NCI-H146 treated with DMSO at 0.1 percent for 48 hours (cell line): Measurements from ENCODE around the gene GRIK5.
"Not testable (repeated sequence)": the region's sequence is repeated elsewhere in the genome, so short reads cannot be mapped to it uniquely, and the experiment has no call there.

Experiments used
- DNase-seq: peaks from one replicate; lab custom pipeline; 2025; ENCODE audit not compliant: unreplicated experiment; lab: John Stamatoyannopoulos, UW

Gene GRIK5

DNA sequence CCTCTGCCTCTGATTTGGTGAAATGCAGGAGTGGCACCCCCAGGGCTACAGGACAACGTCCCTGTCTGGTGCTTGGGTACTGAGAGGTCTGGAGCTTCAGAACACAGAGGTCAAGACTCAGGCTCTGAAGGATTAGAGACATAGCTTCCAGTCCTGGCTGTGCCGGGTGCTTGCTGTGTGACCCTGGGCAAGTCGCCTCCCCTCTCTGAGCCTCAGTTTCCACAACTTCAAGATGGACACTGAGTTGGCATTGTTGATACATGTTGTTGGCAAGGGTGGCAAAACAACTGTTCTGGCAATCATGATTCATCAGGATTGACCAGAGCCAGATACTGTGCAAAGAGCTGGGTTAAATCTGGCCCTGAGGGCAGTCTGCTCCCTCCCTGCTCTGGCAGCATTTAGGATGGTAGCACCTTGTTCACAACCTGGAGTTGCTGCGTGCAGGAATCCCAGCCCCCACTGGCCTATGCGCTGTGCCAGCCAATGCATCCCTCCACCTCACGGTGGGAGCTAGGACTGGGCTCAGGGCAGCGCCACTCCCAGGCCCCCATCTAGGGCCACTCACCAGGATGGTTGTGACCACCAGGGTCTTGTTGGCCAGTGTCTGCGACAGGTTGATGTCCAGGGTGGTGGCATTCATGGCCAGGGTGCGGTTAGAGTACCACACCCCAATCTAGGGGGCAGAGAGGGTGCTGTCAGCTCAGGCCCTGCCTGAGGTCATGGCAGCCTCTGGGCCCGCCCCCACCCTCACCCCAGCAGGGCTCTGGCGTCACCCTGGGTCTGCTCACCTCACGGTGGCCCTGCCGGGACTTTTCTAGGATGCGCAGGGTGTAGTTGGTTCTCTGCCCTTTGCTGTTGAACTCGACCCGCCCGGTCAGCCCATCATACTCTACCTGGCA is 16.7 kb downstream of the GRIK5 start:
- no peak for DNase-seq

DNA sequence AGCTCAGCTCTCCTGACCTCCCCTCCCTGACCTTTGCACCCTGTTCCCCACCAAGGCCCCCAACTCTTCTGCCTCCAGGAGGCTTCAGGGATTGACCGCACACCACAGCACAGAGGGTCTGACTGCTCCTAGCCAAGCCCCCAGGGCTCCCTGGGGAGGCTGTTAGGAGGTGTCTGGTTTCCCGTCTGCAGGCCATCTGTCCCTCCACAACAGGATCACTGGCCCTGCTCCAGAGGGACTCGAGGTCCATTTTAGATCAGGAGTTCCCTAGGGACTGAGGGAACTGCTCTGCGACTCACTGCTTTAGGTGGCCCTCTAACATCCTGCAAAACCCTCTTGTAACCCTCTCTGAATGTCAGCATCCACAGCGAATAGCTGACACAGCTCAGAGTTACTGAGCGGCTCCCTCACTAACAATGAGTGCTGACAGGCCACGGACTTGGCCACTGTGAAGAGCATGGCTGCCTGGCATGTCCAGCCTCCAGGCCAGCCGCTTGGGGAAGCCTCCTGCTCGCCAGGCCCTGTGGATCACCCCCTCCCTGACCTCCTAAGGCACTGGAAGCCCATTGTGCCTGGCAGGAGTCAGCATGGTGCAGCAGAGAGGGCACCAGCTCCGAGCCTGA is 17.7 kb downstream of the GRIK5 start:
- DNase-seq = no peak

DNA sequence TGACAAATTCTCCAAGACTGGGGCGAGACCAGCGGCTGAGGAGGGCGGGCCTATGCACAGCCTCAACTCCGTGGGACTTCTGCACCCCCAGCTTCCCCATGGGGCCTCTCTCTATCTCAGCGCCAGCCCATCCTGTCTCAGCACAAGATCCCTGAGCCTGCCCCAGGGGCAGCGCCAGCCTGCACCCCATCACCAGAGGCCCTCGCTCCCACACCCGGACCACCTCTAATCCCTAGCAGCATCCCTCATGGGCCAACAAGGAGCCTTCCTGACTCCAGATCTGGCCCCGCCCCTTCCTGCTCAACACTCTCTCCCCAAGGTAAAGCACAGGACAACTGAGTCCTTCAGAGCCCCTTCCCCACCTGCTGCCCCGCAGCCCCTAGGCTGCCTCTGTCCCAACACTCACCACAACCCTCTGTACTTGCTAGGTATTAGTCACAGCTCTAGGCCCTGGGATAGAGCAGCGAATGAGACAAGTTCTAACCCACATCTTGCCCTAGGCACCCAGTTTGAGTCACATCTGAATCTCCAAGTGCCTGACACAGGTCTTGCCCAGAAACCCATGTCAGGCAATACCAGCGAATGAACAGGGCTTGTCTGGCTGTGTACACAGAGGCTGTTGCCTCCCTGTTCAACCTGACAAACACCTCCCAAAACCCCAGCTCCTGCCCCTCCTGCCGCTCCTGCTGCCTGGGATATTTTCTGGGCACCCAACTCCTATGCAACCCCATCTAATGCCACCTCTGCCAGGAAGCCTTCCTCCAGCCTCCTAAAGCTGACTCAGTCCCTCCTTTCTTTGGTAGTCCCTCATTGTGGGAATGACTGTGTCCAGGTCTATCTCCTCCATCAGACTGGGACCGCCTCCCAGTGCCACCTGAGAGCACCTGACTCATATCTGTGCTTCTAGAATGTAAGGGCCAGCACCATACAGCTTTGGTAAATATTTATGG is 18.6 kb downstream of the GRIK5 start:
- no peak for DNase-seq

DNA sequence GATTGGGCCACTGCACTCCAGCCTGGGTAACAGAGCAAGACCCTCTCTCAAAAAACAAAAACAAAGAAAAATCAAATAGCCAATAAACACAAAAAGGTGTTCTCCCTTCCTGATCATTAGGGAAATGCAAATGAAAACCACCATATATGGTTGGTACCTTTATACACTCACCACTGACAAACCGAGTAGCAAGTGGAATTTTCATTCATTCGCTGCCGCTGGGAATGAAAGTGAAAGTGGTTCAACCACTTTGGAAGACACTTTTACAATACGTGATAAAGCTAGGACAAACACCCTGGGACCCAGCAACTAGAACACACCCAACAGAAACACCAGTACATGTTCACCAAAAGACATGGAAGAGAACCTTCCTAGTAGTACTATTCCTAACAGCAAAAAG is 21.0 kb downstream of the GRIK5 start:
- DNase-seq = no peak

DNA sequence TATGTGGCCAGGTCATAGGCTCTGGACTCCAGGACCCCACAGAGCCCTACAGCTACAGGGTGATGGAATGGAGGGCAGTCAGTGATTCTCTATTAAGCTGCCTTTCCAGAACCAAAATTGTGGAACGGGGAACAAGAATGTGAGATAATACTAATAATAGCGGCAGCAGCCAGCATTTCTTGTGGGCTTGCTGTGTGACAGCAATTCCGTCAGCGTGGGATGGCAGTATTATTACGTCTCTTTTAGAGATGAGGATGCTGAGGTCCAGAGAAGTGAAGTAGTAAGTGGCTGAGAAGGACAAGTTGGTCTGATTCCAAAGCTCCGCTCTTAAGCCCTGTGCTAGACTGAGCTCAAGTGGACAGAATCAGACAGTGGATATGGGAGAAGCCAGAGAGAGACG is 24.4 kb downstream of the GRIK5 start:
- DNase-seq = no peak

DNA sequence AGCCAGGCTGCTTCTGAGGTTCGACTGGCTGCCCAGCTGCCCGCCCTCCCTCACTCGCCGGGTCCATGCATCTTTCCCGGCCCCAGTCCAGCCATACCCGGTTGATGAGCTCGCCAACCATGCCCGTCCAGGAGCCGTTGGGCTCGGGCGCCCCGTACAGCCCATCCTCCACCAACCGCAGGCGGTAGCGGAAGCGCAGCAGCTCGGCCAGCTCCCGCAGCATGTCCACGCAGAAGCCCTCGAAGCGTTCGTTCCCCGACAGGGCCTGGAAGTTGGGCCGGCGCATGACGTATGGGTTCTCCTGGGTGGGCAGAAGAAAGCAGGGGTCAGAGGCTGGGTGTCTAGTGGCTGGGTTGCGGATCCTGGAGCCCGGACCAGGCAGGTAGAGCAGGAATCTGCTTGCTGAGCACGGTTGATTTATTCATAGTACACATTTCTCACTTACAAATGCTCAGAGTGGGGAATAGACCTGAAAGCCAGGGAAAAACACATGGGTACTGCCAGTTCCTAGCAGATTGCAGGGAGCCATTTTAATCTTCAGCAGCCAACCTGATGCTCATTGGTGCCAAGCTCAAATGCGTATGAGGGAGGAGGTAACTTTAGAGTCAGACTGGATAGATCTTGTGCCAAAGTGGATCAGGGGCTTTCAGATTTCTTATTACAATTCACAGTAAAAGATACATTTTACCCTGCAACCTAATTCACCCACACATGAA is 27.4 kb downstream of the GRIK5 start:
- no peak for DNase-seq

DNA sequence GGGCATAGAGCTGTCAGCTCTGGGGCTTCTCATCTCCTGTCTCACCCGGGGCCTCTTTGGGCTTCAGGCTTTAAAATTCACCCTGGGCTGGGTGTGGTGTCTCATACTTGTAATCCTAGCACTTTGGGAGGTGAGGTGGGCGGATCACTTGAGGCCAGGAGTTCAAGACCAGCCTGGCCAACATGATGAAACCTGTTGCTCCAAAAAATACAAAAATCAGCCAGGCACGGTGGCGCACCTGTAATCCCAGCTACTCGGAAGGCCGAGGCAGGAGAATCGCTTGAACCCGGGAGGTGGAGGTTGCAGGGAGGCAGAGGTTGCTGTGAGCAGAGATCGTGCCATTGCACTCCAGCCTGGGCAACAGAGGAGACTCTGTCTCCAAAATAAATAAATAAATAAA is 29.5 kb downstream of the GRIK5 start:
- DNase-seq = not testable (repeated sequence)

DNA sequence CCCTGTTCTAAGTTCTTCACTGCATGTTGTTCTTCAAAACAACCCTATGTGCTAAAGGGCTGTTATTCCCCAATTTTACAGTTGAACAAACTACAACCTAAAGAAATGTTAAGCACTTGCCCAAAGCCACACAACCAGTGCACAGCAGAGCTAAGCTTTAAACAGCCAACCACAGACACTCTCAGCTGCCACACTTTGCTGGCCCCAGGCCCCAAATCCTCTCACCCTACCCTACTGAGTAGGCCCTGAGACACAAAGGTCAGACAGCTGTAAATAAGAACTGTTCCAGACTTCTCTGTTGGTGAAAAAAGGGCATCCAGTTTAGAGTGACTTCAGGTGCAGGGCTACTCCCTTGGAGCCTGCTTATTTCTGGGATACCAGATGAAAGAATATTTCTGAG is 30.0 kb downstream of the GRIK5 start:
- DNase-seq = no peak

DNA sequence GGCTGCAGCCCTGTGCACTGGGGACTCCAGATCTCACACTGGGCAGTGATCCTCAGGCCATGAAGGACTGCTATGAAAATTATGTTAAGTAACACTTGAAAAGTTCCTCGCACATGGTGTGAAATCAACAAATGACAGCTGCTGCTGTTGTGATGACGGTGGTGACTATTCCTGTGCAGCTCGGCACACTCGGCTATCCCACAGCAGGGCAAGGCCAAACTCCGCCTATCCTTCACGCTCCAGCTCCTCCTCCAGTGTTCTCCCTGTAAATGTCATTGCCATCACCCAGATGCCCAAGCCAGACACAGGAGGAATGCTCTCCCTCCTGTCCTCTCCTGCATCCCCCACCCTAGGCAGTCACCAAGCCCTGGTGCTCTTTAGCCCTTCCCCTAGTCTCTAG is 31.3 kb downstream of the GRIK5 start:
- DNase-seq = no peak

DNA sequence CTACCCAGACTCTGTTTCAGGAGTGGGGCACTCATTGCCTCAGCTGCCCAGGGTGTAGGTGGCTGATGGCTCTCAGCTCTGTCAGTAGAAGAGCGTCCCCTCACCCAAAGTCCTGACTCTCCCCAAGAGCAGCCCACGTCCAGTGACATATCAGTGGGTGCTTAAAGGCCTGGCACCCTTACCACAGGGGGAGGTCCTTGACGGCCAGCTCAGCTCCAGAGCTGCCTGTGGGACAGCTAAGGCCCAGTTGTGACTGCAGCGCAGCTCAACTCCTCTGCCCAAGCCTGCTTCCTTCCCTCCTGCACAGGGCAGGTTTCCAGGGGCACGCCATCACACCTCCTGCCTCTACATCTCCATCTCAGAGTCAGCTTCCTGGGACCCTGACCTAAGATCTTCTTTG is 32.4 kb downstream of the GRIK5 start:
- no peak for DNase-seq

DNA sequence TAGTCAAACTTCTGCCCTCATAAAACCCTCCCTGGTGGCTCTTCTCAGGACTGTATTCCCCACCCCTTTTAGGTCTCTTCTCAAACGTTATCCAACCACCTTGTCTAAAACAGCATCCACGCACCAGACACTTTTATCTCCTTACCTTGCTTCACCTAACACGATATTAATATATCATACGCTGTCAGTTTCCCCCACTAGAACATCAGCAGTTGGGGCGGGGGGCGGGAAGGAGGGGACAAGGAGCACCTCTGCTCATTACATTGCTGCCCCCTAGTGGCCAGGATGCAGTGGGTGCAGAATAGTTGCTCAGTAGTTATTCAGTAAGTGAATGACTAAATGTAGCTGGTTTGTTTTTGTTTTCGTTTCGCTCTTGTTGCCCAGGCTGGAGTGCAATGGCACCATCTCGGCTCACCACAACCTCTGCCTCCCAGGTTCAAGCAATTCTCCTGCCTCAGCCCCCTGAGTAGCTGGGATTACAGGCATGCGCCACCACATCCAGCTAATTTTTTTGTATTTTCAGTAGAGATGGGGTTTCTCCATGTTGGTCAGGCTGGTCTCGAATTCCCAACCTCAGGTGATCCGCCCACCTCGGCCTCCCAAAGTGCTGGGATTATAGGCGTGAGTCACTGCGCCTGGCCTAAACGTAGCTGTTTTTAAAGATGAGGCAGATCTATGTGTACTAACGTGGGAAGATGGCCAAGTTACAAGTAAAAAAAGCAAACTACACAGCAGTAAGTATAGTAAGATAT is 35.2 kb downstream of the GRIK5 start:
- peak; percentile 29 for DNase-seq

DNA sequence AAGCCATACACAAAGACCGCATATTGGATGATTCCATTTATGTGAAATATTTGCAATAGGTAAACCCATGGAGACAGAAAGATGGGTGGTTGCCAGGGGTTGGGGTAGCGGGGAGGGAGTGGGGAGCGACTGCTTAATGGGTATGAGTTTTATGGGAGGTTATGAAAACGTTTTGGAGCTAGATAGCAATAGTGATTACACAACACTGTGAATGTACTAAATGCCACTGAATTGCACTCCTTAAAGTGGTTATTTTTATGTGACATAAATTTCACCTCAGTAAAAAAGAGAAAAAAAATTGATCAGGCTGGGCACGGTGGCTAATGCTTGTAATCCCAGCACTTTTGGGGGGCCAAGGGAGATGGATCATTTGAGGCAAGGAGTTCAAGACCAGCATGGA is 36.6 kb downstream of the GRIK5 start:
- DNase-seq = no peak

DNA sequence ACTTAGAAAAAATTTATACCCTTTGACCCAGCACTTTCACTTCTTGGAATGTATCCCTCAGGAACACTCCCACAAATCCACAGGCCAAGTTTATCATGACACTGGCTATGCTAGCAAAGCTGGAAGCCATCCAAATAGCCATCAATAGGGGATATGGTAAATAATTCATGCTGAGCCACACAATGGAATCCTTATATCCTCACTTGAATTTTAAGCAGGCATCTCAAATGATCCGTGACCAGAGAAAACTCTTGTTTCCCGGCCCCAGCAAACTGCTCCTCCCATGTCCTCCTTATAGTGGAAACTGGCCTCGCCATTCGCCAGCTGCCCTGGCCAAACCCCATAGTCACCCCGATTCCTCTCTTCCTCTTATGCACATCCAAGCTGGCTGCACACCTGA is 37.6 kb downstream of the GRIK5 start:
- peak; percentile 99 for DNase-seq

DNA sequence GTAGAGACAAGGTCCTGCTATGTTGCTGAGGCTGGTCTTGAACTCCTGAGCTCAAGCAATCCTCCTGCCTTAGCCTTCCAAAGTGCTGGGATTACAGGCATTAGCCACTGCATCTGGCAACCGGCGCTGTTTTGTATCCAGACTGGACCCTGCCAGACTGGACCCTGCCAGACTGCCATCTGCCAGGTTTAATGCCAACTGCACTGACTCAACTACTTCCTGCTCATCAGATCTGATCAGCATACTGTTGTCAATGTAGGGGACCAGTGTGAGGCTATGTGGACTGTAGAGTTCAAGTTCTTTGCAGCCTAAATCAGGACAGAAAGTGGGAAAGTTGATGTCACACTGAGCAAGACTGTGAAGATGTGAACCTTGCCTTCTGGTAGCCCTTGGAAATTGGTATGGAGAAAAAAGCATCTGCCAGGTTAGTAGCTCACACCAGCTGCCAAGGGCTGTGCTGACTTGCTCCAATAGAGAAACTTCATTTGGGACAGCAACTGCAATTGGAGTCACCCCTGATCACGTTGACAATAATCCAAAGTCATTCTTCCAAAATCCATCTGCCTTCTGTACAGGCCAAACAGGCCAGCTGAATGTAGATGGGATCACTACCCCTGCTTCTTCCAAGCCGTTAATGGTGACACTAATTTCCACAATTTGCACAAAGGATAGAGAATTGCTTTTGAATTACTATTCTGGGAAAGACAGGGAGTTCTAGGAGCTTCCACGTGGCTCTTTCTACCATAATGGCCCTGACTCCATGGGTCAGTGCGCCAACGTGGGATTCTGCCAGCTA is 39.2 kb downstream of the GRIK5 start:
- DNase-seq = no peak

DNA sequence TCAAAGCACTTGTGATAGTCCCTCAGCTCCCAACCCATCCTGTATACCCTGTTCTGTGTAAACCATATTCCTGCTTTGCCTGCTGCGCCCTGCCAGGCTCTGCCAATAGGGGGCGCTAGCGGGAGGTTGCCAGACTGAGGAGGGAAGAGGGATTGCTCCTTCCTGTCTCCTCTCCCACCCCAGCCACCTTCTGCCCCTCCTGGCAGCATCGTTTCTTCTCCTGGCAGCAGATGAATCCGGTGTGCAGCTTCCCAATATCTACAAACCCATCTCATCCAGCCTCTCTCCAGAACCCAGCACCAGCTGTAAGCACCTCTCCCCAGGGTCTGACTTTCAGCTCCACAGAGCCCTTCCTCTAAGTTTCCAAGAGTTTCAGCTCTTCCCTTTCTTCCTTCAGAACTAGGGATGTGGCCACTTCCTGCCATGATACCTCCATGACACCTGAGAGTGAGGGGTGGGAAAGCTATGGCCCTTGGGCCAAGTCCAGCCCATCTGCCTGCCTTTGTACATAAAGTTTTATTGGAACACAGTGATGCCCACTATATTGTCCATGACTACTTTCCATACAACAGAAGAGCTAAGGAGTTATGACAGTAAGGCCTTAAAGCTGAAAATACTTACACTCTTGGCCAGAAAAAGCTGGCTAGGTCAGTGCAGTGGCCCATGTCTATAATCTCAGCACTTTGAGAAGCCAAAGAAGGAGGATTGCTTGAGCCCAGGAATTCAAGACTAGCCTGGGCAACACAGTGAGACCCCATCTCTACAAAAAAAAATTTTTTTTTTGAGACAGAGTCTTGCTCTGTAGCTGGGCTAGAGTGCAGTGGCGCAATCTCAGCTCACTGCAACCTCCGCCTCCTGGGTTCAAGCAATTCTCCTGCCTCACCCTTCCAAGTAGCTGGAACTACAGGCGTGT is 41.4 kb downstream of the GRIK5 start:
- DNase-seq = no peak

DNA sequence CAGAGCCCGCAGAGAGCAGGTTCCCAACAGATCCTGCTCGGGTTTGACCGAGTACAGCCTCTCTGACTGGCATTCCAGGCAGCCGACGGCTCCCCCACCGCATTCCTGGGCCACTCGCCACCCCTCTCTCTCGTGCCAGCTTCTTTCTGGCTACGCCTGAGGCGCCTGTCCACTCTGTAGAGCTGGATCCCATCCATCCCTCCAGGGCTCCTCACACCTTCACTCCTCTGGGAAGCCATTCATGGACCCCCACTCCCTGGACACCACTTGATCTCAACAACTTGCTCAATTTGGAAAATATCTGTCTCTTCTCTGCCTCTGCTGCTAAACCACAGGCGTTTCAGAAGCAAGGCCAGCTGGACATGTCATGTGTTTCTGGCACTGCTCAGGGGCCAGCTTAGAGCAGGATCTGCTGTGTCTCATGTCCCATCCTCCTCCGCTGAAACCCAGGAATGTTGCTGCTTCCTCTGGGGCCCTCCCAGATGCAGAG is 45.3 kb downstream of the GRIK5 start:
- DNase-seq = no peak

DNA sequence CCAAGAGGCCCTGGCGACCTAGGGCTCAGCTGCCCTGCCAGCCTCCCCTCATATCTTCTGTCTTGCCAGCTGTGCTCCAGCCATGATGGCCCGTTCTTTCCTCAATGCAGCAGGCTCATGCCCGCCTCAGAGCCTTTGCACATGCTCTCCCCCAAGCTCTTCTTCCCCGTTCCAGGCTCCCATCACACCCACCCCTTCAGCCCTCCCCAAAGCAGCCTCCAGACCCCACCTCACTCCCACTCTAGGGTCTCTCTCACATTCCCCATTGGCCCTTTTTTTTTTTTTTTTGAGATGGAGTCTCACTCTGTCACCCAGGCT is 46.1 kb downstream of the GRIK5 start:
- DNase-seq = no peak
